Measurements from ENCODE around the gene METTL2B. TPM values are rescaled to one million over a fixed set of nuclear protein-coding genes. Genes with fewer than 3 reads are reported as not detected.

METTL2B gene
- total RNA-seq, 3 donors from 2014 or later: 68.5 to 74.2 (median 73.7) TPM

Other genes starting within 250 kb of the METTL2B start
- not detected for gene LEP, start 235.5 kb upstream of the METTL2B start, total RNA-seq
- 100 to 1,000 TPM; 113 to 121 (median 120) TPM for gene RBM28, start 132.8 kb upstream of the METTL2B start, total RNA-seq
- under 1 TPM; 0.42 to 0.66 (median 0.49) TPM for gene PRRT4, start 115.1 kb upstream of the METTL2B start, total RNA-seq
- gene IMPDH1, start 66.8 kb upstream of the METTL2B start, total RNA-seq: 100 to 1,000 TPM in 2 of 3 donors, 10 to 100 TPM in 1; 88.4 to 110 (median 109) TPM
- 10 to 100 TPM; 18.4 to 26.6 (median 23.7) TPM for gene HILPDA, start 20.9 kb upstream of the METTL2B start, total RNA-seq
- gene GARIN1A, start 195.5 kb downstream of the METTL2B start, total RNA-seq: under 1 TPM; 0.10 to 0.27 (median 0.16) TPM